CD4-positive, alpha-beta T cell (primary cell): Measurements from ENCODE around the gene QARS1. TPM values are rescaled to one million over a fixed set of nuclear protein-coding genes. Genes with fewer than 3 reads are reported as not detected.

ENCODE experiments used
- ATAC-seq: fragments of 200-7000 bp; cut with Tn5 transposase; one replicate; pipeline ENCODE4 v1.10.0; 2022; ENCODE audit warnings: mild to moderate bottlenecking; ENCODE audit not compliant: poor library complexity
- CTCF ChIA-PET: fragments of 350-600 bp; sonication (Branson Sonifier 250); formaldehyde crosslinking; loops from one replicate; lab custom pipeline; 2021; ENCODE audit warnings: antibody characterized with exemption, inconsistent platforms; lab: Charles Lee
- POLR2A ChIA-PET: fragments of 350-600 bp; sonication (Branson Sonifier 250); formaldehyde crosslinking; loops from one replicate; lab custom pipeline; 2021; ENCODE audit warnings: antibody characterized with exemption, inconsistent platforms; lab: Charles Lee
- DNase-seq, 14 experiments: peaks; one replicate each; pipeline ENCODE4 v3.0.0-alpha.2; 2013 to 2020; ENCODE audit warnings: mixed read lengths in 2 of 14
- H3K27ac ChIP-seq, 2 donors: one replicate each; pipeline versions ENCODE4 v1.5.1 to v1.7.0; 2013; ENCODE audit warnings: low read length in 2 of 2, low read depth in 1 of 2, mild to moderate bottlenecking in 1 of 2
- H3K27me3 ChIP-seq, 2 experiments: 1 replicate in 1 of 2; 2 replicates in 1 of 2; pipeline versions ENCODE4 v1.6.1 to v1.7.0; 2013; ENCODE audit warnings: low read length in 2 of 2, control low read depth in 1 of 2, mild to moderate bottlenecking in 1 of 2, moderate library complexity in 1 of 2; ENCODE audit not compliant: insufficient read depth in 2 of 2, control insufficient read depth in 1 of 2
- H3K36me3 ChIP-seq: one replicate; pipeline ENCODE4 v1.6.1; 2013; ENCODE audit warnings: low read length, control low read depth; ENCODE audit not compliant: insufficient read depth
- H3K4me1 ChIP-seq: one replicate; pipeline ENCODE4 v1.6.1; 2013; ENCODE audit warnings: low read length, control low read depth; ENCODE audit not compliant: insufficient read depth
- H3K4me3 ChIP-seq: one replicate; pipeline ENCODE4 v1.5.1; 2013; ENCODE audit warnings: mild to moderate bottlenecking, low read length, moderate library complexity
- H3K9me3 ChIP-seq, 2 experiments: 1 replicate in 1 of 2; 2 replicates in 1 of 2; pipeline versions ENCODE4 v1.6.1 to v1.7.0; 2013; ENCODE audit warnings: low read length in 2 of 2, mild to moderate bottlenecking in 2 of 2, control low read depth in 1 of 2, moderate library complexity in 1 of 2; ENCODE audit not compliant: control insufficient read depth in 1 of 2, insufficient read depth in 1 of 2
- H3K27ac Mint-ChIP-seq: one replicate; pipeline ENCODE4 v1.8.0; 2020; ENCODE audit warnings: mixed read lengths
- H3K27me3 Mint-ChIP-seq: one replicate; pipeline ENCODE4 v1.8.0; 2021; ENCODE audit warnings: mixed read lengths
- H3K36me3 Mint-ChIP-seq: one replicate; pipeline ENCODE4 v1.8.0; 2021; ENCODE audit warnings: low read depth, mixed read lengths
- H3K4me1 Mint-ChIP-seq: one replicate; pipeline ENCODE4 v1.8.0; 2021; ENCODE audit warnings: low read depth, mixed read lengths
- H3K4me3 Mint-ChIP-seq: one replicate; pipeline ENCODE4 v1.8.0; 2020; ENCODE audit warnings: mild to moderate bottlenecking, mixed read lengths
- H3K9me3 Mint-ChIP-seq: one replicate; pipeline ENCODE4 v1.8.0; 2020; ENCODE audit warnings: mixed read lengths
- intact Hi-C, 2 experiments: fragments of 100-400 bp; cut with DNase I in 1 of 2; cut with micrococcal nuclease in 1 of 2; formaldehyde crosslinking; loops; one replicate each; pipeline versions ENCODE4 v1.15.1 to v1.9.0; 2023 to 2025; cut with DNase I, micrococcal nuclease
- total RNA-seq, 174 experiments: library from RNA in 2 of 174; stranded (reverse) in 2 of 174; gene quantifications; one replicate each; pipeline ENCODE4 v1.2.3 and lab custom pipeline; 2021 to 2026
- TF ChIP-seq, protein P1 (sequence below): fragments of 200-600 bp; IDR thresholded peaks from one replicate; pipeline ENCODE4 v1.8.0; 2022; ENCODE audit warnings: antibody characterized with exemption, mild to moderate bottlenecking

QARS1 gene
- total RNA-seq, 2 experiments from 2014 or later, result 264 to 287 TPM

DNA sequence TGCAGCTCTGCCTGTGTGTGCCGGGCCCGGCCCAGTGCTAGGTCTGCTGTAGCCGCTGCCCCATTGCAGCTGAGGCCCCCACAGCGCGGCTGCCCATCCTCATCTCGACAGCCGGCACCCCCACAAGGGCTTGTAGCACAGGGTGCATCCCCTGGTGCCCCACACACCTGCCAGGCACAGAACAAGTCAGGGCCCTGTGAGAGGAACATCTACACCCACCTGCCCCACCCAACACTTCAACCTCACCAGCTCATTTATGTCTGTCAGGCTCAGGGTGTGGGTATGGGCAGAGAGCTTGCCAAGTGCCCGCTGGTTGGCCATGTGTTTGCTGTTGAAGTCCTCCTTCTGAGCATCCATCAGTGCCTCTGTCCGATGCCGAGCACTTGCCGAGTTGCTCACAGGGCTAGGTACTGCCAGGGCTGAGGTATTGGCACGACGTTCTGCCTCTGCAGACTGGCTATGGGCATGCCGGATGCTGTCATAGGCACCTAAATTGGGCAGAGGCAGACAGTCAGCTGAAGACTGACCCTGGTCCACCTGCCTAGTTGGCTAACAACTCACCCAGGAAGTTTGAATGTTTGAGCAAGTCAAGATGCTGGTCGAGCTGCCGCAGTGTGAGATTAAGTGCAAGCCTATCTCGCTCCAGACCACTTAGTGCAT is 18.5 kb upstream of the QARS1 start:
- Mint-ChIP-seq H3K9me3 (no peaks in the 10 kb centered on the region), H3K4me1 (peaks cover 23% of the 10 kb centered on the region), H3K36me3 (peaks cover 14% of the 10 kb centered on the region), H3K27me3 (no peaks in the 10 kb centered on the region), H3K27ac (no peak overlapping the region), H3K4me3 (peak overlapping the region; percentile 51)
- TF ChIP-seq, protein P1, sequence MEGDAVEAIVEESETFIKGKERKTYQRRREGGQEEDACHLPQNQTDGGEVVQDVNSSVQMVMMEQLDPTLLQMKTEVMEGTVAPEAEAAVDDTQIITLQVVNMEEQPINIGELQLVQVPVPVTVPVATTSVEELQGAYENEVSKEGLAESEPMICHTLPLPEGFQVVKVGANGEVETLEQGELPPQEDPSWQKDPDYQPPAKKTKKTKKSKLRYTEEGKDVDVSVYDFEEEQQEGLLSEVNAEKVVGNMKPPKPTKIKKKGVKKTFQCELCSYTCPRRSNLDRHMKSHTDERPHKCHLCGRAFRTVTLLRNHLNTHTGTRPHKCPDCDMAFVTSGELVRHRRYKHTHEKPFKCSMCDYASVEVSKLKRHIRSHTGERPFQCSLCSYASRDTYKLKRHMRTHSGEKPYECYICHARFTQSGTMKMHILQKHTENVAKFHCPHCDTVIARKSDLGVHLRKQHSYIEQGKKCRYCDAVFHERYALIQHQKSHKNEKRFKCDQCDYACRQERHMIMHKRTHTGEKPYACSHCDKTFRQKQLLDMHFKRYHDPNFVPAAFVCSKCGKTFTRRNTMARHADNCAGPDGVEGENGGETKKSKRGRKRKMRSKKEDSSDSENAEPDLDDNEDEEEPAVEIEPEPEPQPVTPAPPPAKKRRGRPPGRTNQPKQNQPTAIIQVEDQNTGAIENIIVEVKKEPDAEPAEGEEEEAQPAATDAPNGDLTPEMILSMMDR, result no peak
- intact Hi-C loops, result loop anchor here in 1 of 2 experiments (1.0 to 10.0 kb wide), 3 partner anchors 37 to 552 kb away; partner anchors contain the start of genes APEH and NDUFAF3
- H3K36me3 ChIP-seq, result peaks cover 9% of the 10 kb centered on the region
- no peak overlapping the region for H3K27ac ChIP-seq
- DNase-seq (peak in 1 of 14 experiments; percentile 17), ATAC-seq (no peak)
- H3K27me3 ChIP-seq, result no peaks in the 10 kb centered on the region
- H3K4me3 ChIP-seq, result no peak overlapping the region
- POLR2A ChIA-PET, result no interaction called here
- H3K9me3 ChIP-seq, result no peaks in the 10 kb centered on the region
- peaks cover 30% of the 10 kb centered on the region for H3K4me1 ChIP-seq
- CTCF ChIA-PET, result no interaction called here

DNA sequence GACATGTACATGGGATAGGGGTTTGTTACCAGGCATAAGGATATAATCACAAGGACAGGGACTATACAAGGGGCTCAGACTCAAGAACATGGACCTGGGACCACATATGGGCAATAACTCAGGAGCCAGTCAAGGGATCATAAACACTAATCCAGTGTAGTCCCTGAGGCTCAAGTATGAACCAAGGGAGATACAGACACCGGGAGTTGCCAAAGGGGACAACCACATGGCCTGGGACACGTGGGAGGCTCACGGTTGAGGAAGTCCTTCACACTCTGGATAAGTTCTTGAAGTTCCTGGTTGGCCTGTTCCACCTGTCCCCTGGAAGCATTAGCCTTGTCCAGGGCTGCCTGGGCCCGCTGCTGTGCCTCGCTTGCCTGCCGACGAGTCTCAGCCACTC is 17.9 kb upstream of the QARS1 start:
- H3K9me3 ChIP-seq, result no peaks in the 10 kb centered on the region
- H3K4me3 ChIP-seq, result no peak overlapping the region
- peaks cover 30% of the 10 kb centered on the region for H3K4me1 ChIP-seq
- POLR2A ChIA-PET, result interaction anchor here (3.3 kb wide), 1 partner anchor 29 kb away, joined by 92 read pairs; the partner anchor contains the start of gene QRICH1
- DNase-seq (no peak), ATAC-seq (no peak)
- CTCF ChIA-PET, result no interaction called here
- TF ChIP-seq, protein P1, result no peak
- intact Hi-C loops, result loop anchor here in 1 of 2 experiments (5.0 to 10.0 kb wide), 2 partner anchors 100 to 552 kb away; partner anchors contain the start of genes APEH and NDUFAF3
- no peak overlapping the region for H3K27ac ChIP-seq
- peaks cover 23% of the 10 kb centered on the region for H3K4me1 Mint-ChIP-seq
- H3K9me3 Mint-ChIP-seq, result no peaks in the 10 kb centered on the region
- H3K36me3 ChIP-seq, result peaks cover 15% of the 10 kb centered on the region
- peaks cover 19% of the 10 kb centered on the region for H3K36me3 Mint-ChIP-seq
- H3K27me3 Mint-ChIP-seq, result no peaks in the 10 kb centered on the region
- H3K27ac Mint-ChIP-seq, result peak overlapping the region; percentile 95
- H3K27me3 ChIP-seq, result no peaks in the 10 kb centered on the region
- H3K4me3 Mint-ChIP-seq, result peak overlapping the region; percentile 93

DNA sequence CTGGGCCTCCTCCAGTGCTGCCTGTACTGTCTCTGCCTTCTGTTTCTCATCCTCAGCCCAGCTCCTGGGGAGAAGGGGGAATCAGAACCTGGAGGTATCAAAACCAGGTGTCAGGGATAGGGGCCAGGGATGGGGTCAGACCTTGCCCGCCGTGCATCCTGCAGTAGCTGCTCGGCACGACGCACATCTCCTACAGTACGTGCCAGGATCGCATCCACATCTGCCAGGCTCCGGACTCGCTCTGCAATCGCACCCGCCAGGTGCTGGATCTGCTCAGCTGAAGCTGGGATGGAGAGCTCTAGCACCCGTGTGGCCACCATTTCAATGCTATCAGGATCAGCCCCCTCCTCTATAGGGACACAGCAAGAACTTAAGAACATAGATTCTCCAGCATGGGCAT is 17.5 kb upstream of the QARS1 start:
- peak overlapping the region; percentile 95 for H3K27ac Mint-ChIP-seq
- H3K9me3 ChIP-seq, result no peaks in the 10 kb centered on the region
- no peaks in the 10 kb centered on the region for H3K27me3 ChIP-seq
- no peaks in the 10 kb centered on the region for H3K9me3 Mint-ChIP-seq
- H3K4me3 ChIP-seq, result no peak overlapping the region
- ChIA-PET POLR2A (interaction anchor here (1.5 to 3.3 kb wide), 3 partner anchors 28 to 348 kb away, joined by 5 to 92 read pairs (median 22); partner anchors contain the start of genes DAG1, NDUFAF3 and QRICH1), CTCF (interaction anchor here (3.5 kb wide), 1 partner anchor 28 kb away, joined by 27 read pairs; the partner anchor contains the start of gene QRICH1)
- DNase-seq, result peak in 1 of 14 experiments; percentile 34
- intact Hi-C loops, result loop anchor here in 1 of 2 experiments (5.0 to 10.0 kb wide), 2 partner anchors 100 to 553 kb away; partner anchors contain the start of genes APEH and NDUFAF3
- peaks cover 22% of the 10 kb centered on the region for H3K36me3 Mint-ChIP-seq
- no peaks in the 10 kb centered on the region for H3K27me3 Mint-ChIP-seq
- no peak for ATAC-seq
- H3K36me3 ChIP-seq, result peaks cover 19% of the 10 kb centered on the region
- H3K4me1 ChIP-seq, result peaks cover 30% of the 10 kb centered on the region
- H3K4me3 Mint-ChIP-seq, result peak overlapping the region; percentile 93
- H3K27ac ChIP-seq, result peak overlapping the region; percentile 87 to 91
- TF ChIP-seq, protein P1, result no peak
- peaks cover 23% of the 10 kb centered on the region for H3K4me1 Mint-ChIP-seq
